Measurements from ENCODE around the gene TMC5.

GRCh38 chr16:19506965-19507364, 89.3 kb downstream of the TMC5 start:
- TF ChIP-seq MAX (IDR thresholded peaks at IDR 0.05) (no peak), CTCF (IDR thresholded peaks at IDR 0.05; ENCODE audit: low read depth, low read length, missing input control) (no peak), GABPA (IDR thresholded peaks at IDR 0.05 in 1 of 2, conservative IDR thresholded peaks at IDR 0.05 in 1 of 2) (no peak), EGR1 (IDR thresholded peaks at IDR 0.05; ENCODE audit: low read depth in 2 of 2) (no peak), TAF1 (conservative IDR thresholded peaks at IDR 0.05) (no peak)

All from liver (tissue), 3 donors.